B cell (primary cell): Measurements from ENCODE around the gene KNL1. TPM values are rescaled to one million over a fixed set of nuclear protein-coding genes. Genes with fewer than 3 reads are reported as not detected.
"Not testable (repeated sequence)": the region's sequence is repeated elsewhere in the genome, so short reads cannot be mapped to it uniquely, and the experiment has no call there.

Experiments
- ATAC-seq: fragments of 200-7000 bp; cut with Tn5 transposase; one replicate; pipeline ENCODE4 v1.10.0; 2021; ENCODE audit warnings: low read depth, mild to moderate bottlenecking, moderate number of reproducible peaks, moderate library complexity
- CTCF ChIA-PET: fragments of 350-600 bp; sonication (Branson Sonifier 250); formaldehyde crosslinking; loops from one replicate; lab custom pipeline; 2021; ENCODE audit warnings: antibody characterized with exemption, inconsistent platforms; lab: Charles Lee
- POLR2A ChIA-PET: fragments of 350-600 bp; sonication (Branson Sonifier 250); formaldehyde crosslinking; loops from one replicate; lab custom pipeline; 2021; ENCODE audit warnings: antibody characterized with exemption; lab: Charles Lee
- DNase-seq: peaks from one replicate; pipeline ENCODE4 v3.0.0; 2013
- H2AFZ ChIP-seq: 2 replicates; pipeline ENCODE4 v1.6.1; 2012; ENCODE audit warnings: mild to moderate bottlenecking, low read depth, low read length; ENCODE audit not compliant: insufficient read depth, poor library complexity, severe bottlenecking
- H3K27ac ChIP-seq, 2 donors: 1 replicate in 1 of 2; 2 replicates in 1 of 2; pipeline ENCODE4 v1.5.1; 2012 to 2013; ENCODE audit warnings: low read length in 2 of 2, mild to moderate bottlenecking in 2 of 2, moderate library complexity in 1 of 2
- H3K27me3 ChIP-seq, 4 experiments: fragments of 200-600 bp in 1 of 4; sonication (generic) in 1 of 4; replicated peaks in 1 of 4; 1 replicate in 2 of 4; 2 replicates in 2 of 4; pipeline versions ENCODE4 v1.6.1 to v1.7.0; 2013 to 2016; ENCODE audit warnings: low read length in 3 of 4, mild to moderate bottlenecking in 2 of 4, mixed read lengths in 1 of 4, moderate library complexity in 1 of 4; ENCODE audit not compliant: insufficient read depth in 4 of 4, control insufficient read depth in 3 of 4; ENCODE audit errors: control extremely low read depth in 1 of 4
- H3K36me3 ChIP-seq, 2 experiments: replicated peaks in 1 of 2; 1 replicate in 1 of 2; 2 replicates in 1 of 2; pipeline versions ENCODE4 v1.6.1 to v1.7.1; 2013; ENCODE audit warnings: low read length in 1 of 2; ENCODE audit not compliant: insufficient read depth in 2 of 2, control insufficient read depth in 1 of 2; ENCODE audit errors: control extremely low read depth in 1 of 2, extremely low read depth in 1 of 2
- H3K4me1 ChIP-seq, 2 donors: fragments of 200-600 bp in 1 of 2; sonication (generic) in 1 of 2; 1 replicate in 1 of 2; 2 replicates in 1 of 2; pipeline versions ENCODE4 v1.5.1 to v1.6.1; 2013 to 2017; ENCODE audit warnings: low read length in 2 of 2; ENCODE audit not compliant: control insufficient read depth in 2 of 2, insufficient read depth in 2 of 2
- H3K4me2 ChIP-seq: replicated peaks from 2 replicates; pipeline ENCODE3; 2012; ENCODE audit warnings: mild to moderate bottlenecking, low read depth, low read length; ENCODE audit not compliant: poor library complexity, severe bottlenecking
- H3K4me3 ChIP-seq, 5 experiments: fragments of 200-600 bp in 1 of 5; sonication (generic) in 1 of 5; 1 replicate in 3 of 5; 2 replicates in 2 of 5; pipeline versions ENCODE4 v1.5.1 to v1.7.0; 2011 to 2016; ENCODE audit warnings: low read length in 4 of 5, mild to moderate bottlenecking in 4 of 5, low read depth in 2 of 5, control low read depth in 1 of 5, moderate library complexity in 1 of 5; ENCODE audit not compliant: insufficient read depth in 1 of 5; ENCODE audit errors: control extremely low read depth in 1 of 5, extremely low read depth in 1 of 5
- H3K79me2 ChIP-seq: fragments of 200-600 bp; sonication (generic); one replicate; pipeline ENCODE4 v1.6.0; 2016; ENCODE audit warnings: low read length; ENCODE audit not compliant: control insufficient read depth, insufficient read depth
- H3K9ac ChIP-seq: fragments of 200-600 bp; sonication (generic); 2 replicates; pipeline ENCODE4 v1.6.1; 2017; ENCODE audit warnings: mild to moderate bottlenecking, low read length, moderate library complexity
- H3K9me3 ChIP-seq, 3 donors: one replicate each; pipeline versions ENCODE4 v1.6.1 to v1.7.1; 2013; ENCODE audit warnings: low read length in 2 of 3; ENCODE audit not compliant: control insufficient read depth in 2 of 3, insufficient read depth in 1 of 3; ENCODE audit errors: control extremely low read depth in 1 of 3
- H4K20me1 ChIP-seq: 2 replicates; pipeline ENCODE4 v1.6.0; 2012; ENCODE audit warnings: mild to moderate bottlenecking, low read length; ENCODE audit not compliant: insufficient read depth, control insufficient read depth, poor library complexity, severe bottlenecking
- H3K27ac Mint-ChIP-seq: one replicate; pipeline ENCODE4 v1.8.0; 2021; ENCODE audit warnings: mixed read lengths
- H3K27me3 Mint-ChIP-seq: one replicate; pipeline ENCODE4 v1.8.0; 2021; ENCODE audit warnings: mixed read lengths
- H3K4me1 Mint-ChIP-seq: one replicate; pipeline ENCODE4 v1.8.0; 2021; ENCODE audit warnings: mixed read lengths
- H3K4me3 Mint-ChIP-seq: one replicate; pipeline ENCODE4 v1.8.0; 2021; ENCODE audit warnings: mixed read lengths
- H3K9me3 Mint-ChIP-seq: one replicate; pipeline ENCODE4 v1.8.0; 2022; ENCODE audit warnings: mixed read lengths; ENCODE audit not compliant: insufficient read depth
- CTCF ChIP-seq: fragments of 200-600 bp; IDR thresholded peaks from one replicate; pipeline ENCODE4 v1.8.0; 2022; ENCODE audit warnings: antibody characterized with exemption, mild to moderate bottlenecking
- EZH2 ChIP-seq: IDR thresholded peaks from 2 replicates; pipeline ENCODE4 v1.6.1; 2012; ENCODE audit warnings: borderline replicate concordance, low read depth, mild to moderate bottlenecking, moderate library complexity, low read length; ENCODE audit not compliant: insufficient read depth, poor library complexity, severe bottlenecking
- WGBS: methylation state at CpG from one replicate; pipeline ENCODE4 v1.1.5; 2013; ENCODE audit warnings: missing lambda C conversion rate; ENCODE audit not compliant: insufficient coverage; 5-methylcytosine and 5-hydroxymethylcytosine counted together
- intact Hi-C: fragments of 100-400 bp; cut with micrococcal nuclease; formaldehyde crosslinking; loops from one replicate; pipeline ENCODE4 v1.10.0; 2022
- polyA plus RNA-seq: library from polyadenylated mRNA; depleted of rRNA; stranded (reverse); fragments of >200 nt; gene quantifications from 2 replicates; pipeline ENCODE4 v1.2.3, GENCODE V29; 2012
- total RNA-seq, 2 donors: library from RNA; stranded (reverse); fragments of 120-200 nt in 1 of 2; gene quantifications; 1 replicate in 1 of 2; 2 replicates in 1 of 2; pipeline versions ENCODE4 v1.2.3 to v1.2.4, GENCODE V29; 2013 to 2022

The KNL1 gene
- total and polyA plus RNA-seq, 2 donors (not counting 1 experiment from before 2014, with no cell fraction given): 0.91 to 4.0 TPM

GRCh38 chr15:40664909-40665308, 70.9 kb downstream of the KNL1 start:
- H3K9me3 ChIP-seq: no peaks in the 10 kb centered on the region
- Mint-ChIP-seq H3K9me3 (no peaks in the 10 kb centered on the region), H3K27me3 (no peaks in the 10 kb centered on the region), H3K4me1 (no peaks in the 10 kb centered on the region), H3K27ac (no peak overlapping the region), H3K4me3 (no peak overlapping the region)
- no peaks in the 10 kb centered on the region for H4K20me1 ChIP-seq
- no peak overlapping the region for H3K27ac ChIP-seq
- WGBS: 92% methylated on average over 4 of the region's 7 CpGs
- no peaks in the 10 kb centered on the region for H3K79me2 ChIP-seq
- no peak overlapping the region for H3K4me3 ChIP-seq
- no peak for TF ChIP-seq EZH2
- TF ChIP-seq CTCF: no peak
- H3K9ac ChIP-seq: no peak overlapping the region
- H3K4me1 ChIP-seq: no peaks in the 10 kb centered on the region
- CTCF ChIA-PET: interaction anchor here (0.6 kb wide), 1 partner anchor 193 kb away, joined by 3 read pairs; no protein-coding TSS in a partner anchor
- H3K4me2 ChIP-seq: no peak overlapping the region
- no peaks in the 10 kb centered on the region for H3K36me3 ChIP-seq
- H3K27me3 ChIP-seq: no peaks in the 10 kb centered on the region
- no peak overlapping the region for H2AFZ ChIP-seq
- intact Hi-C loops: no loop called here
- DNase-seq: no peak
- POLR2A ChIA-PET: no interaction called here
- ATAC-seq: no peak

- intact Hi-C loops, H3K27me3 Mint-ChIP-seq: not testable (repeated sequence)
- 100% methylated on average over 1 of the region's 6 CpGs for WGBS
Observed at GRCh38 chr15:40676290-40676689, 82.2 kb downstream of the KNL1 start.

GRCh38 chr15:40676906-40677305, 82.9 kb downstream of the KNL1 start:
- H3K4me1 ChIP-seq: peaks cover 18 to 27% of the 10 kb centered on the region in 2 donors
- H3K4me2 ChIP-seq, H3K9ac ChIP-seq, H2AFZ ChIP-seq, H3K9me3 Mint-ChIP-seq, H3K79me2 ChIP-seq, ATAC-seq, H3K36me3 ChIP-seq, DNase-seq, H3K4me3 ChIP-seq, H3K9me3 ChIP-seq, H3K27me3 Mint-ChIP-seq, H4K20me1 ChIP-seq, intact Hi-C loops, H3K27ac Mint-ChIP-seq, H3K27ac ChIP-seq, H3K27me3 ChIP-seq, H3K4me3 Mint-ChIP-seq: not testable (repeated sequence)
- H3K4me1 Mint-ChIP-seq: peaks cover 25% of the 10 kb centered on the region
- POLR2A ChIA-PET: interaction anchor here (0.7 kb wide), 1 partner anchor 73 kb away, joined by 3 read pairs; no protein-coding TSS in a partner anchor
- CTCF ChIA-PET: interaction anchor here (1.4 to 5.8 kb wide), 3 partner anchors 87 to 108 kb away, joined by 3 to 59 read pairs (median 8); no protein-coding TSS in a partner anchor
- 99% methylated on average over 13 of the region's 38 CpGs for WGBS

More at GRCh38 chr15:40676290-40676689, 82.2 kb downstream of the KNL1 start:
- H3K27me3 ChIP-seq, H3K9ac ChIP-seq, H2AFZ ChIP-seq, H4K20me1 ChIP-seq, H3K4me3 ChIP-seq, H3K4me2 ChIP-seq, H3K27ac Mint-ChIP-seq, H3K9me3 Mint-ChIP-seq, DNase-seq, H3K27ac ChIP-seq, ATAC-seq, H3K79me2 ChIP-seq, H3K4me3 Mint-ChIP-seq, H3K9me3 ChIP-seq, H3K36me3 ChIP-seq: not testable (repeated sequence)
- POLR2A ChIA-PET: interaction anchor here (0.7 kb wide), 1 partner anchor 74 kb away, joined by 3 read pairs; no protein-coding TSS in a partner anchor
- H3K4me1 ChIP-seq: peaks cover 18 to 27% of the 10 kb centered on the region in 2 donors
- CTCF ChIA-PET: interaction anchor here (0.6 to 5.8 kb wide), 3 partner anchors 106 to 654 kb away, joined by 3 to 59 read pairs (median 8); no protein-coding TSS in a partner anchor
- H3K4me1 Mint-ChIP-seq: peaks cover 25% of the 10 kb centered on the region
